ENCODE measurements around the gene WDR88. TPM values are rescaled to one million over a fixed set of nuclear protein-coding genes. Genes with fewer than 3 reads are reported as not detected.
A peak's percentile ranks its signal among the peaks of the same experiment; 100 is the strongest.

WDR88 gene
- total RNA-seq, 4 donors from 2014 or later: not detected

DNA sequence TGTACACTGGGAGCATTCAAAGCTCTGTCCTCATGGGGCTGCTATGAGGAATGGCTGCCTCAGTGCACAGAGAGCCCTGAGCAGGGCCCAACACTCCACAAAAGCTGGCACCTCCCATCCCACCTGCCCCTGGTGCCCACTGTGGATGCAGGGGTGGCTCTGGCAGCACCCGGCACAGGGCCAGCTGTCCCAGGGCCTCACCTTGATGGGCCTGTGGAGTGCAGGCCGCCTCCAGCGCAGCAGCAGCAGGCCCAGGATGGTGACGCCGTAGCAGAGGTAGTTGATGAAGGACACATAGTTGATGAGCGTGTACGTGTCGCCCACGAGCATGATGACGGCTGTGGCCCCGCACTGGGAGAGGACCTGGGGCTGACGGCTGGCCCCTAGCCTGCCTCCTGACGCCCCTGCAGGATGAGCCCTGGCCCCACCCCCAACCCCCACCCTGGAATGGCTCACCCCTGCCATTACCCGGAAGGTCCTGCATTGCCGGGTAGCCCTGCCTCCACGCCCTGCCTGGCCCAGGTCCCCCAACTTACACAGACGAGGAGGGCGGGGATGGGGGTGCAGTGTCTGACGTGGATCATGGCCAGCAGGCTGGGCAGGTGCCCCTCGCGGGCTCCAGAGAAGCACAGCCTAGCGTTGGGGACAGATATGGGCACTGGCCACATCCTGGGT, 78.5 kb downstream of the WDR88 start:
- no peak for DNase-seq
- no peaks in the 10 kb centered on the region for H3K9me3 ChIP-seq
- H3K4me1 ChIP-seq: no peaks in the 10 kb centered on the region
- H3K4me3 ChIP-seq: no peak overlapping the region
- no peak overlapping the region for H3K27ac ChIP-seq
- intact Hi-C loops (cut with DNase I; ENCODE audit: low total_unique reads): no loop called here
- TF ChIP-seq, protein P1, sequence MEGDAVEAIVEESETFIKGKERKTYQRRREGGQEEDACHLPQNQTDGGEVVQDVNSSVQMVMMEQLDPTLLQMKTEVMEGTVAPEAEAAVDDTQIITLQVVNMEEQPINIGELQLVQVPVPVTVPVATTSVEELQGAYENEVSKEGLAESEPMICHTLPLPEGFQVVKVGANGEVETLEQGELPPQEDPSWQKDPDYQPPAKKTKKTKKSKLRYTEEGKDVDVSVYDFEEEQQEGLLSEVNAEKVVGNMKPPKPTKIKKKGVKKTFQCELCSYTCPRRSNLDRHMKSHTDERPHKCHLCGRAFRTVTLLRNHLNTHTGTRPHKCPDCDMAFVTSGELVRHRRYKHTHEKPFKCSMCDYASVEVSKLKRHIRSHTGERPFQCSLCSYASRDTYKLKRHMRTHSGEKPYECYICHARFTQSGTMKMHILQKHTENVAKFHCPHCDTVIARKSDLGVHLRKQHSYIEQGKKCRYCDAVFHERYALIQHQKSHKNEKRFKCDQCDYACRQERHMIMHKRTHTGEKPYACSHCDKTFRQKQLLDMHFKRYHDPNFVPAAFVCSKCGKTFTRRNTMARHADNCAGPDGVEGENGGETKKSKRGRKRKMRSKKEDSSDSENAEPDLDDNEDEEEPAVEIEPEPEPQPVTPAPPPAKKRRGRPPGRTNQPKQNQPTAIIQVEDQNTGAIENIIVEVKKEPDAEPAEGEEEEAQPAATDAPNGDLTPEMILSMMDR (IDR thresholded peaks at IDR 0.05): no peak
- TF ChIP-seq POLR2AphosphoS5 (IDR thresholded peaks at IDR 0.05) (no peak), EP300 (IDR thresholded peaks at IDR 0.05; ENCODE audit: low read depth) (no peak), POLR2A (IDR thresholded peaks at IDR 0.05) (no peak)
- in situ Hi-C loops (cut with MboI; ENCODE audit: low pct_ligation_motif_present in 1 of 4, low pct_unique_long_range_greater_than_20kb in 1 of 4, low sequenced_read_pairs in 3 of 4): no loop called here
- no peaks in the 10 kb centered on the region for H3K27me3 ChIP-seq
- WGBS, 2 donors (ENCODE audit: low coverage in 1 of 2): 80% methylated on average over 9 of the region's 22 CpGs; no CpG with 5 or more reads in 1 of the 2 donors
- H3K36me3 ChIP-seq: no peaks in the 10 kb centered on the region

GRCh38 chr19:33211794-33212435, 80.0 kb downstream of the WDR88 start:
- H3K4me3 ChIP-seq: no peak overlapping the region
- H3K36me3 ChIP-seq: no peaks in the 10 kb centered on the region
- intact Hi-C loops (cut with DNase I; ENCODE audit: low total_unique reads) (no loop called here), in situ Hi-C loops (cut with MboI; ENCODE audit: low pct_ligation_motif_present in 1 of 4, low pct_unique_long_range_greater_than_20kb in 1 of 4, low sequenced_read_pairs in 3 of 4) (no loop called here)
- no peaks in the 10 kb centered on the region for H3K9me3 ChIP-seq
- H3K4me1 ChIP-seq: no peaks in the 10 kb centered on the region
- TF ChIP-seq, protein P1 (IDR thresholded peaks at IDR 0.05): no peak
- TF ChIP-seq EP300 (IDR thresholded peaks at IDR 0.05; ENCODE audit: low read depth) (no peak), POLR2AphosphoS5 (IDR thresholded peaks at IDR 0.05) (no peak), POLR2A (IDR thresholded peaks at IDR 0.05) (no peak)
- H3K27me3 ChIP-seq: no peaks in the 10 kb centered on the region
- no peak for DNase-seq
- H3K27ac ChIP-seq: no peak overlapping the region
- 69% methylated on average over 10 of the region's 17 CpGs; no CpG with 5 or more reads in 1 of the 2 donors for WGBS, 2 donors (ENCODE audit: low coverage in 1 of 2)

GRCh38 chr19:33212436-33213172, 80.7 kb downstream of the WDR88 start:
- in situ Hi-C loops (cut with MboI; ENCODE audit: low pct_ligation_motif_present in 1 of 4, low pct_unique_long_range_greater_than_20kb in 1 of 4, low sequenced_read_pairs in 3 of 4): no loop called here
- no peak for DNase-seq
- 68 to 89% methylated on average over 6 to 30 of the region's 30 CpGs for WGBS, 2 donors (ENCODE audit: low coverage in 1 of 2)
- H3K4me1 ChIP-seq: no peaks in the 10 kb centered on the region
- H3K4me3 ChIP-seq: no peak overlapping the region
- no peaks in the 10 kb centered on the region for H3K9me3 ChIP-seq
- H3K27ac ChIP-seq: no peak overlapping the region
- intact Hi-C loops (cut with DNase I; ENCODE audit: low total_unique reads): no loop called here
- no peaks in the 10 kb centered on the region for H3K36me3 ChIP-seq
- no peak for TF ChIP-seq POLR2A (IDR thresholded peaks at IDR 0.05)
- no peak for TF ChIP-seq POLR2AphosphoS5 (IDR thresholded peaks at IDR 0.05)
- no peak for TF ChIP-seq EP300 (IDR thresholded peaks at IDR 0.05; ENCODE audit: low read depth)
- TF ChIP-seq, protein P1 (IDR thresholded peaks at IDR 0.05): no peak
- no peaks in the 10 kb centered on the region for H3K27me3 ChIP-seq

GRCh38 chr19:33214596-33214995, 82.7 kb downstream of the WDR88 start:
- H3K9me3 ChIP-seq: no peaks in the 10 kb centered on the region
- in situ Hi-C loops (cut with MboI; ENCODE audit: low pct_ligation_motif_present in 1 of 4, low pct_unique_long_range_greater_than_20kb in 1 of 4, low sequenced_read_pairs in 3 of 4): no loop called here
- intact Hi-C loops (cut with DNase I; ENCODE audit: low total_unique reads): no loop called here
- no peak for DNase-seq
- no peaks in the 10 kb centered on the region for H3K36me3 ChIP-seq
- no peak overlapping the region for H3K4me3 ChIP-seq
- 46% methylated on average over 6 of the region's 6 CpGs; no CpG with 5 or more reads in 1 of the 2 donors for WGBS, 2 donors (ENCODE audit: low coverage in 1 of 2)
- H3K4me1 ChIP-seq: no peaks in the 10 kb centered on the region
- TF ChIP-seq POLR2AphosphoS5 (IDR thresholded peaks at IDR 0.05): no peak
- TF ChIP-seq, protein P1 (IDR thresholded peaks at IDR 0.05): peak in 1 of 5 experiments; percentile 13
- H3K27me3 ChIP-seq: no peaks in the 10 kb centered on the region
- H3K27ac ChIP-seq: no peak overlapping the region

Data from transverse colon (tissue), 4 donors.